ENCODE measurements around the gene THAP8. TPM values are rescaled to one million over a fixed set of nuclear protein-coding genes. Genes with fewer than 3 reads are reported as not detected.

Gene THAP8
- total and polyA plus RNA-seq, 2 of the 13 experiments (the other 11 are each of a cell fraction or from before 2014, with no cell fraction given), result 1.7 to 3.7 TPM

GRCh38 chr19:36008336-36008978, 45.6 kb downstream of the THAP8 start, which contains the start of gene SYNE4 (continued):
- no peak for TF ChIP-seq PREB (CRISPR knock-in tag; IDR thresholded peaks at IDR 0.05)
- no peak for TF ChIP-seq SRF (IDR thresholded peaks at IDR 0.05; ENCODE audit: low read depth, low read length)
- TF ChIP-seq SMAD1 (CRISPR knock-in tag; IDR thresholded peaks at IDR 0.05; ENCODE audit: borderline replicate concordance, low read depth), result 0 out of 2 replicates have a peak, but pooled peaks have one; percentile 50
- no peak for TF ChIP-seq SETDB1 (CRISPR knock-in tag; IDR thresholded peaks at IDR 0.05; ENCODE audit: borderline replicate concordance)
- TF ChIP-seq KDM5B (CRISPR knock-in tag; IDR thresholded peaks at IDR 0.05; ENCODE audit: borderline replicate concordance), result peak; percentile 84
- TF ChIP-seq ZNF570 (CRISPR knock-in tag; IDR thresholded peaks at IDR 0.05; ENCODE audit: borderline replicate concordance), result no peak
- TF ChIP-seq ELK4 (CRISPR knock-in tag; IDR thresholded peaks at IDR 0.05; ENCODE audit: borderline replicate concordance), result no peak
- no peak for TF ChIP-seq MAF1 (CRISPR knock-in tag; IDR thresholded peaks at IDR 0.05; ENCODE audit: borderline replicate concordance)
- no peak for TF ChIP-seq ZNF552 (CRISPR knock-in tag; IDR thresholded peaks at IDR 0.05; ENCODE audit: borderline replicate concordance)
- no peak for TF ChIP-seq PCBP1 (IDR thresholded peaks at IDR 0.05; ENCODE audit: borderline replicate concordance, low read depth, low read length)
- no peak for TF ChIP-seq ZNF646 (CRISPR knock-in tag; IDR thresholded peaks at IDR 0.05)
- no peak; the same call in 1 of the 2 replicates for TF ChIP-seq HOXA3 (CRISPR knock-in tag; IDR thresholded peaks at IDR 0.05)
- no peak for TF ChIP-seq ATF4 (CRISPR knock-in tag; IDR thresholded peaks at IDR 0.05)
- 0 out of 2 replicates have a peak, but pooled peaks have one; percentile 47 for TF ChIP-seq ZNF256 (CRISPR knock-in tag; conservative IDR thresholded peaks at IDR 0.05)
- no peak for TF ChIP-seq ZNF264 (CRISPR knock-in tag; IDR thresholded peaks at IDR 0.05)
- TF ChIP-seq PHF5A (CRISPR knock-in tag; IDR thresholded peaks at IDR 0.05; ENCODE audit: low read depth, unreplicated experiment), result no peak
- 0 out of 2 replicates have a peak, but pooled peaks have one; percentile 37 for TF ChIP-seq NR1H2 (CRISPR knock-in tag; IDR thresholded peaks at IDR 0.05; ENCODE audit: borderline replicate concordance, low read depth)
- TF ChIP-seq ZMAT3 (CRISPR knock-in tag; conservative IDR thresholded peaks at IDR 0.05), result peak; percentile 68; the same call in 1 of the 2 replicates
- no peak; the same call in 1 of the 2 replicates for TF ChIP-seq MXD1 (CRISPR knock-in tag; IDR thresholded peaks at IDR 0.05)
